K562 (cell line): ENCODE results near the gene DYRK1A. TPM values are rescaled to one million over a fixed set of nuclear protein-coding genes. Genes with fewer than 3 reads are reported as not detected.

ENCODE experiments used
- ATF1 ChIP-seq, 2 experiments: fragments of 450-650 bp in 1 of 2; IDR thresholded peaks; 2 replicates each; pipeline ENCODE4 v1.6.1; 2016; ENCODE audit warnings: missing compliant biosample characterization in 1 of 2, missing genetic modification characterization in 1 of 2
- CBFA2T2 ChIP-seq: fragments of 450-650 bp; conservative IDR thresholded peaks from 2 replicates; pipeline ENCODE4 v1.6.1; 2017; ENCODE audit warnings: mild to moderate bottlenecking
- ETS2 ChIP-seq: IDR thresholded peaks from 2 replicates; pipeline ENCODE4 v1.6.1; 2016; ENCODE audit warnings: borderline replicate concordance, missing genetic modification characterization, mild to moderate bottlenecking, moderate library complexity, missing compliant biosample characterization; ENCODE audit not compliant: poor library complexity, severe bottlenecking
- ETV1 ChIP-seq: fragments of 450-650 bp; conservative IDR thresholded peaks from 2 replicates; pipeline ENCODE4 v1.6.1; 2016; ENCODE audit warnings: missing genetic modification characterization, control low read depth, low read depth, missing compliant biosample characterization
- FOXA1 ChIP-seq: fragments of 450-650 bp; IDR thresholded peaks from 2 replicates; pipeline ENCODE4 v1.6.1; 2016; ENCODE audit warnings: mild to moderate bottlenecking, borderline replicate concordance
- FOXO4 ChIP-seq: fragments of 450-650 bp; formaldehyde crosslinking; IDR thresholded peaks from 2 replicates; pipeline ENCODE4 v1.4.0; 2020; ENCODE audit warnings: mild to moderate bottlenecking, moderate library complexity
- KLF16 ChIP-seq: IDR thresholded peaks from 2 replicates; pipeline ENCODE4 v1.6.1; 2016; ENCODE audit warnings: antibody characterized with exemption
- MAFK ChIP-seq: IDR thresholded peaks from 2 replicates; pipeline ENCODE4 v1.6.1; 2011; ENCODE audit warnings: low read length, improper control_type of control experiment
- MYC ChIP-seq, 2 experiments: fragments of 250-450 bp in 1 of 2; sonication (Bioruptor Pico) in 1 of 2; IDR thresholded peaks; 2 replicates each; pipeline versions ENCODE4 v1.5.1 to v1.6.1; 2012 to 2021; ENCODE audit warnings: low read depth in 2 of 2, borderline replicate concordance in 1 of 2, improper control_type of control experiment in 1 of 2, low read length in 1 of 2, mild to moderate bottlenecking in 1 of 2, moderate library complexity in 1 of 2
- NR4A1 ChIP-seq, 2 experiments: fragments of 250-450 bp in 1 of 2; fragments of 450-650 bp in 1 of 2; sonication (Bioruptor Pico) in 1 of 2; IDR thresholded peaks; 2 replicates each; pipeline versions ENCODE4 v1.4.0 to v1.6.1; 2016 to 2020; ENCODE audit warnings: mild to moderate bottlenecking in 2 of 2, missing compliant biosample characterization in 1 of 2, missing genetic modification characterization in 1 of 2, moderate library complexity in 1 of 2
- PTRF ChIP-seq: fragments of 450-650 bp; IDR thresholded peaks from 2 replicates; pipeline ENCODE4 v1.6.1; 2016; ENCODE audit warnings: mild to moderate bottlenecking, missing genetic modification characterization, missing compliant biosample characterization
- SLC30A9 ChIP-seq: fragments of 250-450 bp; sonication (Bioruptor Pico); IDR thresholded peaks from 2 replicates; pipeline ENCODE4 v1.8.0; 2022; ENCODE audit warnings: mild to moderate bottlenecking, moderate library complexity
- SRSF9 ChIP-seq: fragments of 200-400 bp; formaldehyde crosslinking; IDR thresholded peaks from 2 replicates; pipeline ENCODE4 v1.6.1; 2017; ENCODE audit warnings: low read depth, low read length, borderline replicate concordance
- TEAD1 ChIP-seq, 2 experiments: fragments of 450-650 bp in 1 of 2; sonication (generic) in 1 of 2; formaldehyde crosslinking; IDR thresholded peaks; 2 replicates each; pipeline versions ENCODE4 v1.4.0 to v1.8.0; 2020 to 2022; ENCODE audit warnings: mild to moderate bottlenecking in 2 of 2, missing genetic modification reagents in 1 of 2
- TEAD2 ChIP-seq: fragments of 450-650 bp; IDR thresholded peaks from 2 replicates; pipeline ENCODE4 v1.6.1; 2016; ENCODE audit warnings: missing genetic modification characterization, control low read depth, missing compliant biosample characterization
- TGIF2 ChIP-seq: sonication (generic); formaldehyde crosslinking; IDR thresholded peaks from 2 replicates; pipeline ENCODE4 v1.8.1; 2022; ENCODE audit warnings: mild to moderate bottlenecking, missing genetic modification reagents, moderate library complexity
- U2AF1 ChIP-seq: fragments of 200-400 bp; formaldehyde crosslinking; optimal IDR thresholded peaks from 2 replicates; pipeline ENCODE3; 2017; ENCODE audit warnings: mild to moderate bottlenecking, low read depth, low read length, moderate library complexity
- ZBTB17 ChIP-seq: fragments of 450-650 bp; formaldehyde crosslinking; IDR thresholded peaks from 2 replicates; pipeline ENCODE4 v1.4.0; 2020; ENCODE audit warnings: mild to moderate bottlenecking
- ZNF696 ChIP-seq: fragments of 250-450 bp; sonication (Bioruptor Pico); conservative IDR thresholded peaks from 2 replicates; pipeline ENCODE4 v1.4.0; 2020; ENCODE audit warnings: mild to moderate bottlenecking, moderate library complexity
- ZNF79 ChIP-seq: fragments of 250-450 bp; sonication (Bioruptor Pico); IDR thresholded peaks from 2 replicates; pipeline ENCODE4 v1.4.0; 2020; ENCODE audit warnings: low read depth, mild to moderate bottlenecking, moderate library complexity
- polyA plus RNA-seq, 8 experiments: library from polyadenylated mRNA; depleted of rRNA in 4 of 8; stranded (reverse) in 5 of 8; unstranded in 3 of 8; fragments of >200 nt; fragmentation: Nextera tagmentation in 2 of 8; fragmentation: Illumina TruSeq in 1 of 8; extraction: Ambion mirVana in 2 of 8; extraction: Trizol in 1 of 8; gene quantifications; 2 replicates each; pipeline versions ENCODE4 v1.2.1 to v1.2.3, GENCODE V29; 2011 to 2014; ENCODE audit warnings: inconsistent platforms in 1 of 8, missing spikeins in 1 of 8
- total RNA-seq, 7 experiments: library from RNA; depleted of rRNA in 6 of 7; stranded (reverse); fragments of >200 nt in 6 of 7; fragmentation: Illumina TruSeq in 2 of 7; extraction: Trizol in 2 of 7; gene quantifications; 2 replicates each; pipeline versions ENCODE4 v1.2.1 to v1.2.3, GENCODE V29; 2011 to 2021; ENCODE audit warnings: low replicate concordance in 1 of 7
- TF ChIP-seq, protein P1 (sequence below): IDR thresholded peaks from 3 replicates; pipeline ENCODE4 v1.6.1; 2011; ENCODE audit warnings: borderline replicate concordance, mild to moderate bottlenecking; ENCODE audit not compliant: insufficient read length, insufficient read depth

The DYRK1A gene
- total and polyA plus RNA-seq, 9 of the 15 experiments (the other 6 are each of a cell fraction or from before 2014, with no cell fraction given) = 3.7 to 64.8 (median 42.3) TPM

- TF ChIP-seq ZNF696 (CRISPR knock-in tag) = no peak
- TF ChIP-seq FOXO4 = peak; percentile 90; the same call in 1 of the 2 replicates
- no peak for TF ChIP-seq TGIF2
- peak; percentile 82 for TF ChIP-seq ETS2
- peak; percentile 54 for TF ChIP-seq MAFK
- peak; percentile 89 for TF ChIP-seq ZBTB17
- no peak for TF ChIP-seq KLF16
- TF ChIP-seq TEAD2 = peak; percentile 95
- no peak for TF ChIP-seq FOXA1
- no peak for TF ChIP-seq U2AF1
- TF ChIP-seq SLC30A9 (CRISPR knock-in tag) = no peak
- TF ChIP-seq CBFA2T2 = no peak
- TF ChIP-seq PTRF (tag) = peak; percentile 96
- TF ChIP-seq, protein P1, sequence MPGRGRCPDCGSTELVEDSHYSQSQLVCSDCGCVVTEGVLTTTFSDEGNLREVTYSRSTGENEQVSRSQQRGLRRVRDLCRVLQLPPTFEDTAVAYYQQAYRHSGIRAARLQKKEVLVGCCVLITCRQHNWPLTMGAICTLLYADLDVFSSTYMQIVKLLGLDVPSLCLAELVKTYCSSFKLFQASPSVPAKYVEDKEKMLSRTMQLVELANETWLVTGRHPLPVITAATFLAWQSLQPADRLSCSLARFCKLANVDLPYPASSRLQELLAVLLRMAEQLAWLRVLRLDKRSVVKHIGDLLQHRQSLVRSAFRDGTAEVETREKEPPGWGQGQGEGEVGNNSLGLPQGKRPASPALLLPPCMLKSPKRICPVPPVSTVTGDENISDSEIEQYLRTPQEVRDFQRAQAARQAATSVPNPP = no peak
- 0 out of 2 replicates have a peak, but pooled peaks have one; percentile 82 for TF ChIP-seq NR4A1 (CRISPR knock-in tag; IDR thresholded peaks at IDR 0.05)
- TF ChIP-seq NR4A1 (tag; IDR thresholded peaks at IDR 0.05) = peak; percentile 99
- TF ChIP-seq MYC (IDR thresholded peaks at IDR 0.05; ENCODE audit: low read depth, low read length) = no peak
- peak; percentile 31; the same call in 1 of the 2 replicates for TF ChIP-seq MYC (CRISPR knock-in tag; IDR thresholded peaks at IDR 0.05; ENCODE audit: borderline replicate concordance, low read depth)
- TF ChIP-seq SRSF9 = no peak
- TF ChIP-seq ZNF79 = peak; percentile 86
- TF ChIP-seq ETV1 = peak; percentile 95
- peak in 1 of 2 experiments; percentile 98; a peak in 2 of 4 replicates for TF ChIP-seq TEAD1 (CRISPR knock-in tag; IDR thresholded peaks at IDR 0.05)
- TF ChIP-seq ATF1 (CRISPR knock-in tag; IDR thresholded peaks at IDR 0.05) = no peak
- peak; percentile 60 for TF ChIP-seq ATF1 (tag; IDR thresholded peaks at IDR 0.05)
Observed at GRCh38 chr21:37566790-37567615, 200.4 kb downstream of the DYRK1A start (continued).
